ENCODE data around the gene AHDC1. TPM values are rescaled to one million over a fixed set of nuclear protein-coding genes. Genes with fewer than 3 reads are reported as not detected.

AHDC1 gene
- total RNA-seq, 1 experiment from 2014 or later: 20.4 TPM

- DNase-seq (ENCODE audit: low spot score): no peak
Measured at GRCh38 chr1:27615346-27616192, 11.6 kb upstream of the AHDC1 start.

- no peak for DNase-seq (ENCODE audit: low spot score)
Measured at GRCh38 chr1:27614625-27615344, 10.8 kb upstream of the AHDC1 start.

- no peak for DNase-seq (ENCODE audit: low spot score)
Measured at GRCh38 chr1:27614043-27614624, 10.2 kb upstream of the AHDC1 start.

- no peak for DNase-seq (ENCODE audit: low spot score)
Measured at GRCh38 chr1:27612718-27613117, 8.8 kb upstream of the AHDC1 start.

GRCh38 chr1:27611450-27611849 lies 7.5 kb upstream of the AHDC1 start:
- no peak for DNase-seq (ENCODE audit: low spot score)

- no peak for DNase-seq (ENCODE audit: low spot score)
Measured at GRCh38 chr1:27609618-27610240, 5.8 kb upstream of the AHDC1 start.

- no peak for DNase-seq (ENCODE audit: low spot score)
Measured at GRCh38 chr1:27609210-27609555, 5.2 kb upstream of the AHDC1 start.

- no peak for DNase-seq (ENCODE audit: low spot score)
Measured at GRCh38 chr1:27607239-27607804, 3.4 kb upstream of the AHDC1 start.

GRCh38 chr1:27606708-27607238 lies 2.8 kb upstream of the AHDC1 start:
- no peak for DNase-seq (ENCODE audit: low spot score)

- peak; percentile 69 for DNase-seq (ENCODE audit: low spot score)
Measured at GRCh38 chr1:27605796-27606707, 2.1 kb upstream of the AHDC1 start.

GRCh38 chr1:27605300-27605766 lies 1.4 kb upstream of the AHDC1 start:
- no peak for DNase-seq (ENCODE audit: low spot score)

- no peak for DNase-seq (ENCODE audit: low spot score)
Measured at GRCh38 chr1:27604579-27605299, 795 bp upstream of the AHDC1 start.

GRCh38 chr1:27603309-27603680 lies 649 bp downstream of the AHDC1 start:
- DNase-seq (ENCODE audit: low spot score): peak; percentile 51

- DNase-seq (ENCODE audit: low spot score): peak; percentile 48
Measured at GRCh38 chr1:27602462-27603308, 1.3 kb downstream of the AHDC1 start.

- DNase-seq (ENCODE audit: low spot score): peak; percentile 41
Measured at GRCh38 chr1:27601771-27602461, 2.0 kb downstream of the AHDC1 start.

GRCh38 chr1:27601321-27601770 lies 2.6 kb downstream of the AHDC1 start:
- DNase-seq (ENCODE audit: low spot score): no peak

- no peak for DNase-seq (ENCODE audit: low spot score)
Measured at GRCh38 chr1:27600498-27601175, 3.3 kb downstream of the AHDC1 start.
